Middle frontal gyrus (tissue), 1 donor: ENCODE measurements around the gene TBX20.
"Not testable (repeated sequence)": the region's sequence is repeated elsewhere in the genome, so short reads cannot be mapped to it uniquely, and the experiment has no call there.

ENCODE experiments used
- DNase-seq: peaks from one replicate; pipeline ENCODE4 v3.0.0-alpha.2; 2015; ENCODE audit warnings: low spot score; ENCODE audit errors: extremely low spot score

TBX20 gene

DNA sequence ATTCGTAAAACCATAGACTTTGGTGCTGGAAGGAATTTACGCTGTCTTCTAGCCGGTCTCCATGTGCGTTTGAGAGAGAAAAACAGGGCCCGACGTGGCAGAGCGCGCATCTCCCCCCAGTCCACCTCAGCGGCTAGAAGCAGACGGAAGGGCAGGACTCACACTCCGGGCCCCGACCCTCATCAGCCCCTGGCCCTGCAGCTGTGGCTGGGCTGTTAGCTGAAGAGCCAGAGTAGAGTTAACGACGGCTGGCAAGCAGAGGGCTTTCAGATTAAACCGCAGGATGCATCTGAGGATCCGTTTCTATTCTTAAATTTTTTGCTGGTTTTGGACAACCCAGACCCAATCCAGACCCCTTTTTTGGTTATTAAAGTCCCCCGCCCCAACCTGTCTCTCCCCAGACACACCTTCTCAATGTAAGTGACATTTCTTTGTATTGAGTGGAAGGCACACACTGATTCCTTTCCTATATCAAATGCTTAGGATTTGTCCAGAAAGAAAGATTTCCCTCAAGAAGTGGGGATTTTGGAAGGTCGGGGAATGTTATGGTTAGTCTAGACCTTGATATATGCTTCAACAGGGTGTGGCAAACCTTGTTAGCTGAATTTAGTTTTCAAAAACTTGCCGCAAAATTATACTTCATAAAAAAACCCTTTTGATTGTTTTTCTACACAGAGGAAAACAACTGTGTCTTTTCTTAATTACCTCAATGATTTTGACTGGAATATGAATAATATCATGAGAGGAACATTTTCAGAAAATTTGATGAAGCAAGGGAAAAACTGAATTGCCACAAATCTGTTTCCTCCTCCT is 1.7 kb upstream of the TBX20 start:
- DNase-seq = no peak

DNA sequence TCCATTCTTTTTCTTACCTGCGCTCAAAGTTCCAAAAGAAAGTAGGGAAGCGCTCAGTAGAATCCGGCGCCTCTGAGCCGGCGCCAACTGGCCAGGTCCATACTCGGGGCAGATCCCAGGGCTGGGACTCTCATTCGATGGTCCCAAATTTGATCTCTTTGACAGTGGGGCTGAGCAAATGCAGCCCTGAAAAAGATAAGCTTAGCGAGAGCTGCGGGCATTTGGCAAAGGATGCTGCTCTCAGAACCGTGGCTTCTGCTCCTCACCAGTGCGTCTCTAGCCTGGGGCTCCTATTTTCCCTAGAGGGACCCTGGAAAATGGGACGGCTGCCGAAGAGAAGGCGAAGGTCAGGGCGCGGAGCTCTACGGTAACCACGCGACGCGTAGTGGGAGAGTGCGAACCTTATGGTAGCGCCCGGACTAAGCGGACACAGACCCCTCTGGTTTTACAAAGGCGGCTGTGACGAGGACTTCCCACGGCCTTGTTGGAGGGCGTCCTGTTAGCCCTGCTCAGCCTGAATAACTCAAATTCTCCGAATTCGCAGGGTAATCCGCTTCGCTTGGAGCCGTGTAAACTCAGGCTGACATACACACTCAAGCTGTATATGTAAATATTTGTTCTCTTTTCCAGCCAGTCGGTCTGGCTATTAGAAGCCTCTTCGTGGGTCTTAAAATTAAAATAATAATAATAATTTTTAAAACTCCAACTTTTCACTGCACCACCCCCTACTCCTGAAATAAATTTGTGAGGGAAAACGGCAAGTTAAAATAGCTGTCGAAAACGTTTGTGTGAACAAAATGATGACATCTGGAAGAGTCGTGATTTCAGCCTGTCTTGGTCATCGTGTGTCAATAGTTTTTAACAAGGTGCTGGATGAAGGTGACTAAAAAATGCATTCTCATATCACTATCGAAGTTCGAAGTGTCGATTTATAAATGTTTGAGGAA is 869 bp upstream of the TBX20 start:
- DNase-seq = no peak

DNA sequence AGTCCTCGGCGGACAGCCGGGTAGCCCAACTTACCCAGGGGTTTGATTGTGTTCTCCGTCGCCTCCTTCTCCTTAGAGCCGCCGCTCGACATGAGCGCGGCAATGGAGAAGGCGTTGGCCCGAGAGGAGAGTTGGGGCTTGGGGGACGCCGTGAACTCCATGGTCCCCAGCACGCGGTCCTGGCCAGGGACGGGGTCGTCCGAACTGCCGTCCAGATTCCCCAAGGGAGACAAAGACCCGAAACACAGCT is 515 bp downstream of the TBX20 start:
- DNase-seq = no peak

DNA sequence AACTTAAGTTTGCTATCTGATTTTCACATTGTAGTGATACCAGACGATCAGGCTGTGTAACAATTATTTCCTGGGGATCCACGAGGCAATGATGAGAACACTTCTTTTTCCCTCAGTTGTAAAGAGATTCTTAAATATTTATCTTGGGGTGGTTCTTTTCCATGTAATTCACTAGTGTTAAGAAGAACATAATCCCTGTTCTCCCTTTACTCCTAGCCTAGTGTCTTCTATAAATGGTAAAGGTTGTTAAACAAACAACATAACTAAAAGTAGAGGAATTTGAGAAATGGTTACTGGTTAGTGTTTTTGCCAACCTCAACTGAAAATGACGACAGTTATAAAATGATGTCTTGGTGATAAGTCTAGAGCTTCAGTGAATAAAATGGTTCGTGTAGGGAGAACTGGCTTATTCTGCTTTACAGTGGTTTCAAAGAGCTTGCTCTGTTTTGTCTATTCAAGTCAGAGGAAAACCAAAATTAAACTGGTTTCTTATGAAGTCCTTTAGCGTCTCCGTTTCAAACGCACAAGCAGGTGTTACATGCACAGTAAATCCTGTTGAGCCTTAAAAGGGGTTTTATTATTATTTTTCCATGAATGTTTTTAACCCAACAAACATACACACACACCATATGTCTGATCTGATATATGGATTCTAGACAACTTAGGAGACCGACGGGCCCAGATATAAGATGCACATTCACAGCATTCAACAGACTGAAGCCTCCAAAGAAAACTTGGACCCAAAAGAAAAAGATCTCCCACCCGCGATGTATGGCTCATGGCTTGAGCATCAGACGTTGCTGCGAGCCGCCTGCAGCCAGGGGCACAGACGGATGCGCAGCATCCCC is 1.1 kb downstream of the TBX20 start:
- no peak for DNase-seq

DNA sequence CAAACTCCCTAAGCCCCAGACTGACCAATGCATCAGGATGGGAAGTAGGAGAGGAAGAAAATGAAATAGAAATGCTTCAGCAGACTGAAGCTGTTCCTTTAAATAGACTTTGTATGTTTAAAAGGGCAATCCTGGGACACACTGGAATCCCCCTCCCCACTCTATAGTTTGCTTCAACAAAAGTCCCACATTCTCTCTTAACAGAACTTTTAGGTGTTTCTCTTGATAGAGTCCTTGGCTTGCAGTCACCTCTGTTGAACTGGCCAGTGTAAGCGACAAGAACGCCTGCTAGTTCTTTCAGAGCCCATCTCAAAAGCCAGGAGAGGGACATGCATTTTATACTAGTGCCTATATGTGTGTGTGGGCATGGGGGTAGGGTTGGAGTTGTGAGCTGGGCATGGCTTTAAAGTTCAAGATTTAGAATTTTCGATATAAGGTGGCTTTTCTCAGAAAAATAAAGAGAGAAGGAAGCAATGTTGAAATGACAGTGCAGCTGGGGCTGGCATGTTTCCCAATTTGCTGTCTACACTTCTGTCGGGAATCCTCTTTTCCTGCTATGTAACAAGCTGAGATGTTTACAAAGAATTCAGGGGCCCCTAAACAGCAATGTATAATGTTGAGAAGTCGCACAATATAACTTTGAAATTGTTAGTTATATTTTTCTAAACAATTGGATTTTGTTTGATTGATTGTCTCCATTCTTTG is 2.1 kb downstream of the TBX20 start:
- DNase-seq = no peak

DNA sequence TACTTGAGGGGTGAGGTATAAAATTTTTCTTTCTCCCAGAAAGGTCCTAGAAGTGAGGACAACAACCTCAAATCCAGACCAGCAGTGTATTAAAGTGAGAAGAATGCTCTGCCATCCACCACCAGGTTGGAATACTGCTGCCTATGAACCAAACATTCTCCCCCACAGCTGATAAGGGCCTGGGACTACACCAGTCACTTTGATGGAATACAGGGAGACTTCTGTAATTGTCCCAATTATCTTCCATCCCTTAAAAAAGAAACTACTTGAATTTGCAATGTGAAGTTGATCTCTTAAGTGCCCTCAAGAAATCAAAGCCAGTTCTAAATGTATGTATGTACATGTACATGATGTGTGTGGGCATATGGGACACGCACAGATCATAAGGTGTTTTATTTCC is 3.0 kb downstream of the TBX20 start:
- DNase-seq = no peak

DNA sequence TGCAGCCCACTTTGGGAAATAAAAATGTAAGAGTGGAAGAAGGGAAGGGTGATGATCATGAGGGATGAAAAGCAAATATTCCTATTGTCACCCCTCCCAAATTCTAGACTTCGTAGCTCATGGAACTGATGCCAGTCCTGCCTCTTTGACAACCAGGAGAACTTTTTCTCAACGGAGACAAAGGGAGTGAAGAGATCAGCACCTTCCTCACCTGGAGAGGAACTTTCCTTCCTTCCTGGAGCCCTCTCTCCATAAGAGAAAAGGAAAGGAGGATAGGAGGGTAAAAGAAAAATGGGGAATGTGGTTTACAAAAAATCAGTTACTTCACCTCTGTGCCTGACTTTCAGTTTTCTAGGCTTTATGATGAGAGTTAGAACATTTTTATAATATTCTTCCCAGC is 3.4 kb downstream of the TBX20 start:
- no peak for DNase-seq

DNA sequence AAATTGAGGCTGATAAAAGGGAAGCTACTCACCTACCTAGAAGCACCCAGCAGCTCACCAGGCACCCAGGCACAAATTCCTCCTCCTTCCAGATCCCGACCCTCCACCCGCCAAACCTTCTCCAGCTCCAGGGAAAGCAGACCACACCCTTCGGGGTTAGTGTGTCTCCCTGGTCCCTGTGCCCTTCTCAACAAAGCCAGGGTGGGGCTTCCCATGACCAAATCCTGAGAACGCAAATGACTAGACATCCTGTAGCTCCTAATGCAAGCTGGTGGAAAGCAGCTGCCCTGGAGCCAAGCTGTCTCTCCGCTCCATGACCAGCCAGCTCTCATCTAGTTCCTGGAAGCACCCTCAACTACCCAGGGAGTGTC is 4.4 kb downstream of the TBX20 start:
- DNase-seq = no peak

DNA sequence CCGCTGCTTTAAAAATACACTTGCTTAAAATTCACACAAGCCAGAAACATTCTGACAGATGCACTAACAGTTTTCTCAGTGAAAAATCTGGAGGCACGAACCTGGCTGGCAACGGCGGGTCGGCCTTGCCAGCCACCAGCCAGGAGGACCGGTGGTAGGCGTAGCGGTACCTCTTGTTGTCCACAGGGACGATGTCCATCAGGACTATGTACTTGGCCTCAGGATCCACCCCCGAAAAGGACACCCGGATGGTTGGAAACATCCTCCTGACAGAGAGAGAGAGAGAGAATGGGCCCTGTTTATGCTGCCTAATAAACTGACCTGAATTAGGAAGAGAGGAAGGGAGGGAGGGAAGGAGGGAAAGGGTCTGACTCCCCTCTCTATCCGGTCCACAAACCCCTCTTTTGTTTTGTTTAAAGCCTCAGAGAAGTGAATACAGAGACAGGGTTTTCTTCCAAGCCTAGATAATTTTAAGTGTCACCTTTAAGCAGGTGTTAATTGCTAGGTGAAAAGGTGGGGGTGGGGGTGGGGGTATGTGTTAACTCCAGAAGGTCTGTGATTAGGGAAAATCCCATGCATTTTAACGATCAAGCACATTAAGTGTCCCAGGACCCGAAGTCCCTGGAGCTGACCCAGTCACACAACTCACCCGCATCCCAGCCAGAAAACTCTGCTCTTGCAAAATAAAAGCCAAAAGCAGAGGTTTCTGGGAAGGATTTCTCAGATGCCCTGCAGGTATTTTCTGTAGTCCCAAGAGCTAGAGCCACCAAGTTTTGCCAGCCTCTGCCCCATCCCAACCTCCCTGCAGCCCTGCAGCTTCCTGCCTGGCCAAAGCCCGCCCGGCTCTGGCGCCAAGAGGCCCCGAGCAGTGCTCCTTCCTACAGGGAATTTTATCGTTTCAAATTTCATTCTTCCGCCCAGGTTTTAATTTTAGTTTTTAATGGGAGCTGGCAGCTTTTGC is 5.0 kb downstream of the TBX20 start:
- no peak for DNase-seq

DNA sequence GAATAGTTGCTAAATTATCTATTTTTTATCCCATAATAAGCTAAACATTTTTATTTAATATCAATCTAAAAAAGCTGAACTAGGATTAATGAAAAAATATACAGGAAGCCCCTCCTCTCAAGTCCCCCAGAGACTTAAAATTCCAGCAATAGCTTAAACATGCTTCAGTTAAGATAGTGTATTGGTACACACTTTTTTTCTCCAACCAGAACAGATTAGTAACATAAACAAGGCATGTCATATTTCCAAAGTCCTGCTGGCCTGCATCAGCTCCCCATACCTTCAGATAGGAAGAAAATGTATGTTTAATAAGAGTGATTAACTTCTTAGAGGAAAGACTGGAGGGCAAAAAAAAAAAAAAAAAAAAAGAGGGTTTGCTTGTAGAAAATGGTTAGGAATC is 7.1 kb downstream of the TBX20 start:
- no peak for DNase-seq

DNA sequence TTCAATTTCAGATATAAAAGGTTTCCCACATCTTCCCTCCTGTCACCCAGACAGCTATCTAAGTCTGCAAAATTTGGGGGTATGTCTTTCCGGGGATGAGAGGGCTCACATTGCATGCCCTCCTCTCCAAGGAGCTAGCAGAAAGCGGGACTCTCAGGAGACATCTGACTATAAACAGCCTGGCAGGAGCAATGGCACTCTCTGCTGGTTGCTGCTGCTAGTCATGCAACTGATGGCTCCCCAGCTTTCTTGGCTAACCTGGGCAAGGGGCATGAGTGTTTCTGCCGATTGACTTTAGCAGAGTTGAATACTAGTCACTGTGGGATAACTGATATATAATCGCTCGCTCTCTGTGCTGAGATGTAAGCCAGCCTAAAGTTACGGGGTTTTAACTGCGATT is 12.0 kb downstream of the TBX20 start:
- no peak for DNase-seq

DNA sequence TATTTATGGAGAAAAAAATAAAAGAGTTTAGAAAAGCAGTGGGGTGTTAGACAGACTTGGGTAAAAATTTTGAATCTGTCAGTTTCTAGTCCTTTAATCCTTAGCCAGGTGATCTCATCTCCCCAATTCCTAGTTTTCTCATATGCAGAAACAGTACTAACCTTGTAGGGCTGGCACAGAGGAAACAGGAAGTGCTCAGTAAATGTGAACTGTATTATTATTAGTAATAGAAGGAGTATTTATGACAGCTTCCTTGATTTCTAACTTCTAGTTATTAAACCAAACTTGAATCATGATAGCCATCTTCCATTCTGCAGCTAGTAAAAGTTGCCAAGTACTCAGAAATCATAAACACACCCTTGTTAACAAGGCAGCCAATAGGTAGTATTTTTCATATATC is 12.5 kb downstream of the TBX20 start:
- no peak for DNase-seq

DNA sequence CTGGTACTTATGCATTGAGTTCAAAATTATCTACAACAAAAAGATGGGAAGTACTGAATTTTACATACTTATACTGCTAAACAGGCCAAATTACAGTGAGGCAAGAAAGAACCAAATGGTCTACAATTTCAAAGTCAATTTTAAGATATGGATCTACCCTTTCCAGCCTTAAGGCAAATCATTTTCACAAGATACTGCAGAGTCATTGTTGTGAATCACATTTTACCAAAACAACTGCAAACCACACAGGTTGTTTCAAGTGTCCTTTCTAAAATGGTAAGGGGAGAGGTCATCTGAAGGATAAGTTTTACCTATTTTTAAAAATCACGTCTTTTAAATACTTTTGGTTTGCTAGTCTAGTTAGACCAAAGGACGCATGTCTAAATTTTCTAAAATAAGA is 12.9 kb downstream of the TBX20 start:
- not testable (repeated sequence) for DNase-seq

DNA sequence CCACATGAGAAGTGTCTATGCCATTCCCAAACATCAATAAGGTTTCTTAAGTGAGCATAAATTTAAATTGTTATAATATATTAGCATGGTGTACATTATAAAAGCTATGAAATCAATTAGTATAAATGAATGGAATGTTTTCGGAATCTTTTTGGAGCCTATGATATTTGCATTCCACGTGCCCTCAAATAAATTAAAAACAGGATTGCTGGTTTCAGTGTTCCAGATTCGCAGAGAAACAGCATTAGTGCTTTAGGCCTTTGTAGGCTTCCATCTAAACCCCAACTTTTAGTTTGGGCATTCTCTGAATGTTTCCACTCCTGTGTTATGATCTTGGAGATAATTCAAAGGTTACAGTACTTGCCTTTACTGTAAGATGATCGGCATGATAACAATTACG is 15.4 kb downstream of the TBX20 start:
- not testable (repeated sequence) for DNase-seq

DNA sequence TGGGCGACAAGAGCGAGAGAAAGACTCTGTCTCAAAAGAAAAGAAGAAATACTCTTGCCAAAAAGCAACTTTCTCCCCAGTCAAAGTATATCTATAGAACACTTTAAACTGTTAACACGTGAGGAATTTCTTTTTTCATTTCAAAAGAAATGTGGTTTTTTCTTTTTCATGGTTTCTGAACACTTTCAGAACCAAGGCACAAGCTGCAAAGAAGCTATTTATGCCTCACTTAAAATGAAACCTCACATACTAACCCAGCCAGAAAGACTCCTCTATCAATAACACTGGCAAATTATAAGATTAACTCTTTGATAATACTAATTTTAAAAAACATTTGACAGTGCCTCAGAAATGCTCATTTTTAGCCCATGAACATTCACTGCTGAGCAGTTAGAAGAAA is 20.9 kb downstream of the TBX20 start:
- DNase-seq = no peak

DNA sequence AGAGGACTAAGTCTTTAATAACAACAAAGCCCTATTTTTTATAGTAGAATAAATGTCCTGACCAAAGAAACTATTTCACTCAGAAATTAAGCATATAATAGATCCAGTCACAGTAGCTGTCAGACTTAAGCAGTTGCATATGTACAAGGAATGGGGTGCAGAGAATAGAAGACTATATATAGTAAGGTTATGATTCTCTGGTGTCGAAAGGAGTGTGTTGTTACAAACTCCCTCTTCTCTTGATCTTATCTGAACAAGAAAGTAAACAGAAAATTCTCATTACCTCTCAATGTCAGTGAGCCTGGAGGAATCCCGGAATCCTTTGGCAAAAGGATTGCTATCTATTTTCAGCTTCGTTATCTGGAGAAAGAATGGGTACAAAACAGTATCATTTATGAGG is 22.7 kb downstream of the TBX20 start:
- not testable (repeated sequence) for DNase-seq

DNA sequence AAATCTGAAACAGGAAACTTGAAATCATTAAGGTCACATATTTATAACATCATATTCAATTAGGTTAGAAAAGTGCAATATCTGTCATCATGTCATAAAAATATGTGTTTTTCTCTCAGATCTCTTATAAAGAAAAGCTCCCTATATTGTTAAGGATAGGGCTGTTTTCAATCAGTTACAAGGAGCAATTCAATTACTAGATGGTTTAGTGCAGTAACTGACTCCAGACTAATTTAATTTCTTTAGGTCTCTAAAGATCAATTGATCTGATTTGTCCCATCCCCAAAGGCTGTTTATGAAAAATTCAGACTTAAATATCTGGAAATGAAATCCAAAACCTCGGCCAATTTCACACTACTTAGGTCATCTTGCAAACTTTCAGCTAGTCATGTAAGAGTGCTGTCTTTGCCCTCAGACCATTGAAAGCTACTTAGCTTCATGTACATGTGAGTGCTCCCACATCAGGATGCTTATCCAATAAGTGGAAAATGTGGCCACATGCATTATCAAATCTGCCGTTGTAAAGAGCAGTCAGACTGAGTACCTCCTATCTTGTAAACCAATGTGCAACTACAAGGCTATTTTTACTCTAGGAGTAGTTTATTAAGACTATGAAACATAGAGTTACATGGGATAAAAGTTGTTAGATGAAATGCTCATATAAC is 24.7 kb downstream of the TBX20 start:
- DNase-seq = not testable (repeated sequence)

DNA sequence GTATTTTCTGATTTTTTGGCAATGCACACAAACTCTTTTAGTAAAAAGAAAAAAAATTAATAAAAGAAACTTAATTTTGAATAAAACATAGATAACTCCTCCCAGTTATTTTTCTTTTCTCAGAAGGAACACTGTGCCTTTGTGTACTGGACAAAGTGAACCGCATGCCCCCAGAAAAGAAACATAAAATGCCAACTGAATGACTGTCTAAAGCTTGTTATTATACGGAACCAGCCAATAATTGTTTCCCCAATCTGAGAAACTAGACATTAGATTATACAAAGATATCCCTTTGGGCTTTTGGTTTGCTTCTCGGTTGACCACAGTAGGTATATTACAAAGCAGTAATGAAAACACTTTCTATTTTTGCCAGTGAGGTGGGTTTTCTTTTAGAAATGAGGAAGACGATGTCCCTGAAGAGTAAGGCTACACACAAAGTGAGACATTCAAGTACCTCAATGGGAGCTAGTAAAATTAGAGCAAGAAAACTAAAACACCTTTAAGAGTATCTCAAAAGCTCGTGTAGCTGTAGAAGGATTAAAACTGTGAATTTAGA is 25.3 kb downstream of the TBX20 start:
- not testable (repeated sequence) for DNase-seq

DNA sequence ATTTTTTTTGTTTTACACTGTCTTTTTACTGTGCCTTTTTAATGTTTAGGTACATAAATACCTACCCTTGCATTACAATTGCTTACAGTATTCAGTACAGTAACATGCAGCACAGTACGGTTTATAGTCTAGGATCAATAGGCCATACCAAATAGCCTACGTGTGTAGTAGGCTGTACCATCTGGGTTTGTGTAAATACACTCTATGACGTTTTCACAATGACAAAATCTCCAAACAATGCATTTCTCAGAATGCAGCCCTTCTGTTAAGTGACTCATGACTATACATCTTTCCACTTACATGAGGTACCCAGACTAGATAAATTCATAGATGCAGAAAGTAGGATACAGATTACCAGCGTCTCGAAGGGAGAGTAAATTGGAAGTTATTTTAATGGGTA is 26.5 kb downstream of the TBX20 start:
- DNase-seq = not testable (repeated sequence)
